ENCODE results near the gene NAGA.
"Not testable (repeated sequence)": the region's sequence is repeated elsewhere in the genome, so short reads cannot be mapped to it uniquely, and the experiment has no call there.

Gene NAGA

GRCh38 chr22:42070517-42071422 lies at the start of gene NAGA:
TSS of gene NAGA (minus strand) at chr22:42070812. CDS start at chr22:42070297, 515 bp downstream.
- peak; percentile 74 to 76 for DNase-seq (ENCODE audit: low read depth in 2 of 2, low spot score in 1 of 2)

- DNase-seq (ENCODE audit: low read depth in 2 of 2, low spot score in 1 of 2) = no peak
Measured at GRCh38 chr22:42116848-42117424, 46.3 kb upstream of the NAGA start.

- DNase-seq (ENCODE audit: low read depth in 2 of 2, low spot score in 1 of 2) = not testable (repeated sequence)
Measured at GRCh38 chr22:42115420-42115830, 44.8 kb upstream of the NAGA start.

- DNase-seq (ENCODE audit: low read depth in 2 of 2, low spot score in 1 of 2) = no peak
Measured at GRCh38 chr22:42114721-42115120, 44.1 kb upstream of the NAGA start.

GRCh38 chr22:42112793-42113192 lies 42.2 kb upstream of the NAGA start:
- DNase-seq (ENCODE audit: low read depth in 2 of 2, low spot score in 1 of 2) = not testable (repeated sequence)

GRCh38 chr22:42111798-42112197 lies 41.2 kb upstream of the NAGA start:
- DNase-seq (ENCODE audit: low read depth in 2 of 2, low spot score in 1 of 2) = no peak

GRCh38 chr22:42108848-42109247 lies 38.2 kb upstream of the NAGA start:
- no peak for DNase-seq (ENCODE audit: low read depth in 2 of 2, low spot score in 1 of 2)

- not testable (repeated sequence) for DNase-seq (ENCODE audit: low read depth in 2 of 2, low spot score in 1 of 2)
Measured at GRCh38 chr22:42104332-42104860, 33.8 kb upstream of the NAGA start.

GRCh38 chr22:42101199-42101598 lies 30.6 kb upstream of the NAGA start:
- DNase-seq (ENCODE audit: low read depth in 2 of 2, low spot score in 1 of 2) = no peak

GRCh38 chr22:42091455-42091782 lies 20.8 kb upstream of the NAGA start:
- DNase-seq (ENCODE audit: low read depth in 2 of 2, low spot score in 1 of 2) = no peak

GRCh38 chr22:42090596-42091454 lies 20.2 kb upstream of the NAGA start, which contains the start of gene NDUFA6:
TSS of gene NDUFA6 (minus strand) at chr22:42090772. CDS start at chr22:42090744, 28 bp downstream.
- peak; percentile 97 to 98 for DNase-seq (ENCODE audit: low read depth in 2 of 2, low spot score in 1 of 2)

GRCh38 chr22:42086051-42086450 lies 15.4 kb upstream of the NAGA start:
- DNase-seq (ENCODE audit: low read depth in 2 of 2, low spot score in 1 of 2) = no peak

- no peak for DNase-seq (ENCODE audit: low read depth in 2 of 2, low spot score in 1 of 2)
Measured at GRCh38 chr22:42084874-42085273, 14.3 kb upstream of the NAGA start.

- no peak for DNase-seq (ENCODE audit: low read depth in 2 of 2, low spot score in 1 of 2)
Measured at GRCh38 chr22:42083119-42083518, 12.5 kb upstream of the NAGA start.

- no peak for DNase-seq (ENCODE audit: low read depth in 2 of 2, low spot score in 1 of 2)
Measured at GRCh38 chr22:42080287-42080686, 9.7 kb upstream of the NAGA start.

GRCh38 chr22:42079319-42080251 lies 9.0 kb upstream of the NAGA start, which contains the start of gene SMDT1:
TSS of gene SMDT1 (plus strand) at chr22:42079700. CDS start at chr22:42079769, 69 bp downstream.
- peak; percentile 95 to 97 for DNase-seq (ENCODE audit: low read depth in 2 of 2, low spot score in 1 of 2)

GRCh38 chr22:42078469-42079318 lies 8.1 kb upstream of the NAGA start:
- DNase-seq (ENCODE audit: low read depth in 2 of 2, low spot score in 1 of 2) = no peak

GRCh38 chr22:42077486-42078125 lies 7.0 kb upstream of the NAGA start:
- DNase-seq (ENCODE audit: low read depth in 2 of 2, low spot score in 1 of 2) = no peak
